Activated CD8-positive, alpha-beta T cell treated with anti-CD3 and anti-CD28 coated beads for 36 hours (primary cell): ENCODE data around the gene PJA1. TPM values are rescaled to one million over a fixed set of nuclear protein-coding genes. Genes with fewer than 3 reads are reported as not detected.

Source experiments
- ATAC-seq: fragments of 200-7000 bp; cut with Tn5 transposase; one replicate; pipeline ENCODE4 v1.10.0; 2021; ENCODE audit warnings: mild to moderate bottlenecking, moderate library complexity
- CTCF ChIA-PET: fragments of 350-600 bp; sonication (Branson Sonifier 250); formaldehyde crosslinking; loops from one replicate; lab custom pipeline; 2021; ENCODE audit warnings: antibody characterized with exemption; lab: Charles Lee
- POLR2A ChIA-PET: fragments of 350-600 bp; sonication (Branson Sonifier 250); formaldehyde crosslinking; loops from one replicate; lab custom pipeline; 2021; ENCODE audit warnings: antibody characterized with exemption; lab: Charles Lee
- DNase-seq: peaks from one replicate; pipeline ENCODE4 v3.0.0-alpha.2; 2020
- H3K27ac Mint-ChIP-seq: one replicate; pipeline ENCODE4 v1.8.0; 2021; ENCODE audit warnings: mild to moderate bottlenecking, mixed read lengths
- H3K27me3 Mint-ChIP-seq: one replicate; pipeline ENCODE4 v1.8.0; 2021; ENCODE audit warnings: mixed read lengths
- H3K36me3 Mint-ChIP-seq: one replicate; pipeline ENCODE4 v1.8.0; 2021; ENCODE audit warnings: low read depth, mixed read lengths
- H3K4me1 Mint-ChIP-seq: one replicate; pipeline ENCODE4 v1.8.0; 2021; ENCODE audit warnings: low read depth, mixed read lengths
- H3K4me3 Mint-ChIP-seq: one replicate; pipeline ENCODE4 v1.8.0; 2021; ENCODE audit warnings: mild to moderate bottlenecking, moderate library complexity, mixed read lengths
- H3K9me3 Mint-ChIP-seq: one replicate; pipeline ENCODE4 v1.8.0; 2021; ENCODE audit warnings: mixed read lengths
- intact Hi-C: fragments of 100-400 bp; cut with micrococcal nuclease; formaldehyde crosslinking; loops from one replicate; pipeline ENCODE4 v1.10.0; 2022
- total RNA-seq, 2 experiments: library from RNA; stranded (reverse); gene quantifications; one replicate each; pipeline ENCODE4 v1.2.3, GENCODE V29; 2021
- TF ChIP-seq, protein P1 (sequence below): fragments of 200-600 bp; IDR thresholded peaks from one replicate; pipeline ENCODE4 v1.8.0; 2022; ENCODE audit warnings: antibody characterized with exemption, mild to moderate bottlenecking

PJA1 gene
- total RNA-seq, 2 experiments from 2014 or later, result 21.0 to 22.6 TPM

DNA sequence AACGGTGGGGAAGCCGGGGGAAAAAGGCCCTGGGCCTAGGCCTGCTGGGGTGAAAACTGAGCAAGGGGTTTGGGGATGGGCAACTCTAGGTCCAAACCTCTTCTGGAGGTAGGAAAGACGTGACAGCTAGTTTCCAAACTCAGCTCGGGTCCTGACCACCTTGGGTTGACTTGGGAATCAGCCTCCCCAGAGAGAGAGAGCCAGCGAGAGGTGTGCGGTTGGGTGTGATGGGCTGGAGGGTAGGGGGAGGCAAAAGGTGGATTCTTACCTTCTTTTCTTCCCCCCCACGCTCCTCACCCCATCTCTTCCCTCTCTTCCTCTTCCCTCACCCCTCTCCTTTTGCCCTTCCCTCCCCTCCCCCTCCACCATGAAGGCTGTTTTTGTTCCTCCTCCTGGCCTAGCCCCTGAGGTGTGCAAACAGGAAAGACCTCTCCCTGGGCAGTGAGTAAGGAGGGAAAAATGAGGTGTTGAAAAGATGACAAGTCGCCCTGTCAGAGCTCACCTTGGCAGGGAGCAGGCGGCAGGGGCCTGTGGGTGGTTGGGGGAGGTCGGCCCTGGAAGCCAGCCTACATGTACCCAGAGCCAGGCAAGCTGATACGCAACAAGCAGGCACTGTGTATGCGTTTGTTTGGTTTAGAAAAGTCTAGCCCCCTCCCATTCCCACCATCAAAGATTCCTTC lies 14.8 kb downstream of the PJA1 start:
- H3K4me1 Mint-ChIP-seq, result no peaks in the 10 kb centered on the region
- POLR2A ChIA-PET, result no interaction called here

DNA sequence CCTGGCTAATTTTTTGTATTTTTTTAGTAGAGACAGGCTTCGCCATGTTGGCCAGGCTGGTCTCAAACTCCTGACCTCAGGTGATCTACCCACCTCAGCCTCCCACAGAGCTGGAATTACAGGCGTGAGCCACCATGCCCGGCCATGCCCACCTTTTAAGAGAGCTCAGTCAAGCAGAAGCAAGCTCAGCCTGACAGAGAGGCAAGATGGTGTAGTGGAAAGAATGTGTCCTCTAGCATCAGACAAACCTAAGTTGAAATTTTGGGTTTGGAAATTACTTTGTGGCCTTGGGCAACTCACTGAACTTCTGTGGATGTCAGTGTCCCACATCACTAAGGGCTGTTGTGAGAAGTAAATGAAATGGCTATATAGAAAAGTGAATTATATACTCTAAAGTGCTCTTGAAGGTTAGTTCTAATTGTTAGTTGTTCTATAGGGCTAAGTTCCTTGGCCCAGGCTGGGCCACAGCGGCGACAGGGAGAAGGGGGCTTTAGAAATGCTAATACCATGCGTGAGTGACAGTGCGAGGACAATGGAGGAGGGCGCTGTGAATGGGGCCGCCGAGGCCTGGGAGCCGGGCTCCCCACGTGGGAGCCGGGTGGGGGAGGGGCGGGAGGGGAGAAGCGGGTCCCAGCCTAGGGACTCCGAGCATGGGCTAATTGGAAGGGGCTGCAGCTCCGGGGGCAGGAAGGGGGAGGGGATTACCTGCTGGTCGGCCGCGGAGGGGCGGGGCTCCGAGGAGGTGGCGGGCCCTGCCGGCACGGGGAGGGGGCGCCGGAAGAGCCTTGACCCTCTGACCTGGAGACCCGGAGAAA lies 15.6 kb downstream of the PJA1 start:
- POLR2A ChIA-PET, result no interaction called here
- CTCF ChIA-PET, result no interaction called here

More for the DNA sequence above, 14.8 kb downstream of the PJA1 start:
- Mint-ChIP-seq H3K36me3 (no peaks in the 10 kb centered on the region), H3K27ac (no peak overlapping the region), H3K27me3 (peaks cover 2% of the 10 kb centered on the region), H3K4me3 (no peak overlapping the region), H3K9me3 (no peaks in the 10 kb centered on the region)
- TF ChIP-seq, protein P1, sequence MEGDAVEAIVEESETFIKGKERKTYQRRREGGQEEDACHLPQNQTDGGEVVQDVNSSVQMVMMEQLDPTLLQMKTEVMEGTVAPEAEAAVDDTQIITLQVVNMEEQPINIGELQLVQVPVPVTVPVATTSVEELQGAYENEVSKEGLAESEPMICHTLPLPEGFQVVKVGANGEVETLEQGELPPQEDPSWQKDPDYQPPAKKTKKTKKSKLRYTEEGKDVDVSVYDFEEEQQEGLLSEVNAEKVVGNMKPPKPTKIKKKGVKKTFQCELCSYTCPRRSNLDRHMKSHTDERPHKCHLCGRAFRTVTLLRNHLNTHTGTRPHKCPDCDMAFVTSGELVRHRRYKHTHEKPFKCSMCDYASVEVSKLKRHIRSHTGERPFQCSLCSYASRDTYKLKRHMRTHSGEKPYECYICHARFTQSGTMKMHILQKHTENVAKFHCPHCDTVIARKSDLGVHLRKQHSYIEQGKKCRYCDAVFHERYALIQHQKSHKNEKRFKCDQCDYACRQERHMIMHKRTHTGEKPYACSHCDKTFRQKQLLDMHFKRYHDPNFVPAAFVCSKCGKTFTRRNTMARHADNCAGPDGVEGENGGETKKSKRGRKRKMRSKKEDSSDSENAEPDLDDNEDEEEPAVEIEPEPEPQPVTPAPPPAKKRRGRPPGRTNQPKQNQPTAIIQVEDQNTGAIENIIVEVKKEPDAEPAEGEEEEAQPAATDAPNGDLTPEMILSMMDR, result no peak
- no peak for DNase-seq
- intact Hi-C loops, result no loop called here
- no peak for ATAC-seq
- CTCF ChIA-PET, result no interaction called here

GRCh38 chrX:69148946-69149345 lies 16.3 kb downstream of the PJA1 start:
- Mint-ChIP-seq H3K36me3 (no peaks in the 10 kb centered on the region), H3K27ac (no peak overlapping the region), H3K4me1 (no peaks in the 10 kb centered on the region), H3K9me3 (no peaks in the 10 kb centered on the region), H3K4me3 (no peak overlapping the region), H3K27me3 (peaks cover 2% of the 10 kb centered on the region)
- TF ChIP-seq, protein P1, result no peak
- ChIA-PET CTCF (interaction anchor here (1.0 kb wide), 1 partner anchor 321 kb away, joined by 3 read pairs; no protein-coding TSS in a partner anchor), POLR2A (no interaction called here)
- intact Hi-C loops, result no loop called here
- ATAC-seq (no peak), DNase-seq (no peak)

More for the DNA sequence above, 15.6 kb downstream of the PJA1 start:
- DNase-seq (no peak), ATAC-seq (no peak)
- no peak overlapping the region for H3K27ac Mint-ChIP-seq
- H3K4me1 Mint-ChIP-seq, result no peaks in the 10 kb centered on the region
- no peaks in the 10 kb centered on the region for H3K36me3 Mint-ChIP-seq
- H3K27me3 Mint-ChIP-seq, result peaks cover 2% of the 10 kb centered on the region
- TF ChIP-seq, protein P1, result no peak
- H3K9me3 Mint-ChIP-seq, result no peaks in the 10 kb centered on the region
- intact Hi-C loops, result no loop called here
- H3K4me3 Mint-ChIP-seq, result no peak overlapping the region

DNA sequence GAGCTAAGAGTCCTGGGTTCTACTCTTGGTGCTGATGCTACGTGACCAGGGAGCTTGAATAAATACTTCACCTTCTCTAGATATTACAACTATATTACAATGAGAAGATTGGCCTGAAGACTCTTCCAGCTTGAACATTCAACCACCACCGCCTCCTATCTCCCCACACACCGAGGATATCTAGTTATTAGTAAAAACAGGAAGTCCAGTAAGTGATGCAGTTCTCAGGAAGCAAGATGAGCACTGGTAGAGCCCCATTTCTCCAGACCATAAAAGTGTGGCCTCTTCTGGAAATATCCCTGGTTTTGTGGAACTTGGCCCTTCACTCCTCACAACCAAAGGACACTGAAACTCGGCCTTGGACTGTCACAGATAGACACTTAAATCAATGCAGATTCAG lies 18.5 kb downstream of the PJA1 start:
- Mint-ChIP-seq H3K9me3 (no peaks in the 10 kb centered on the region), H3K27me3 (peaks cover 2% of the 10 kb centered on the region), H3K36me3 (no peaks in the 10 kb centered on the region), H3K4me3 (no peak overlapping the region), H3K27ac (no peak overlapping the region), H3K4me1 (no peaks in the 10 kb centered on the region)
- ATAC-seq (no peak), DNase-seq (no peak)
- ChIA-PET POLR2A (no interaction called here), CTCF (no interaction called here)
- TF ChIP-seq, protein P1, result no peak
- intact Hi-C loops, result no loop called here

DNA sequence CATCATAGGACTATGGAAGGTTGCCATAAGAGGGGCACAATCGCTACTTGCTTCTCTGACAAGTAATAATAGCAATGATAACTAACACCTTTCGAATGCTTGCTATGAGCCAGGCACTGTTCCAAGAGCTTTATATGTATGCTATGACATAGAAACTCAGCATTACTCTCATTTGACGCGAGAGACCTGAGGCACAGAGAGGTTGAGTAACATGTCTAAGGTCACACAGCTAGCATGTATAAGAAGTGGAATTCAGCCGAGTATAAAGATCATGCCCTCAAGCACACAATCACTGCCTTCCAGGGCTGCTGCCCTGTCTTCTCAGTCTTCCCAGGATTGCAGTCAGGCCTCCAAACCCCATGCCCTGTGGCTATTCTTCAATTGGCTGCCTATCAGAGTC lies 19.5 kb downstream of the PJA1 start:
- no peaks in the 10 kb centered on the region for H3K9me3 Mint-ChIP-seq
- ChIA-PET CTCF (no interaction called here), POLR2A (no interaction called here)
- ATAC-seq, result no peak
- TF ChIP-seq, protein P1, result no peak
- intact Hi-C loops, result no loop called here
- no peak overlapping the region for H3K4me3 Mint-ChIP-seq
- H3K36me3 Mint-ChIP-seq, result no peaks in the 10 kb centered on the region
- no peak for DNase-seq
- H3K4me1 Mint-ChIP-seq, result no peaks in the 10 kb centered on the region
- no peaks in the 10 kb centered on the region for H3K27me3 Mint-ChIP-seq
- H3K27ac Mint-ChIP-seq, result no peak overlapping the region
